Stimulated activated naive CD4-positive, alpha-beta T cell treated with Interleukin-2 at 50 U/mL for 16 hours (primary cell): ENCODE measurements around the gene NMNAT3.

ENCODE experiments used
- DNase-seq: peaks from one replicate; lab custom pipeline; 2025; lab: John Stamatoyannopoulos, UW

NMNAT3 gene

GRCh38 chr3:139677388-139678155, at the start of gene NMNAT3:
Gene NMNAT3, minus strand, starts transcription at chr3:139677972. Its CDS starts 50,248 bp downstream, at chr3:139627724.
- DNase-seq: peak; percentile 73

GRCh38 chr3:139721370-139721769, 43.6 kb upstream of the NMNAT3 start:
- DNase-seq: no peak

- no peak for DNase-seq
Measured at GRCh38 chr3:139718415-139718814, 40.6 kb upstream of the NMNAT3 start.

GRCh38 chr3:139716908-139717485, 39.2 kb upstream of the NMNAT3 start:
- DNase-seq: no peak

- DNase-seq: no peak
Measured at GRCh38 chr3:139715743-139716360, 38.1 kb upstream of the NMNAT3 start.

- DNase-seq: no peak
Measured at GRCh38 chr3:139715166-139715565, 37.4 kb upstream of the NMNAT3 start.

GRCh38 chr3:139710212-139710611, 32.4 kb upstream of the NMNAT3 start:
- DNase-seq: no peak

GRCh38 chr3:139705631-139706030, 27.9 kb upstream of the NMNAT3 start:
- DNase-seq: no peak

- no peak for DNase-seq
Measured at GRCh38 chr3:139696314-139696604, 18.5 kb upstream of the NMNAT3 start.

- DNase-seq: no peak
Measured at GRCh38 chr3:139695426-139696313, 17.9 kb upstream of the NMNAT3 start.

GRCh38 chr3:139695007-139695406, 17.2 kb upstream of the NMNAT3 start:
- DNase-seq: no peak

GRCh38 chr3:139694542-139694941, 16.8 kb upstream of the NMNAT3 start:
- DNase-seq: no peak

- DNase-seq: no peak
Measured at GRCh38 chr3:139691619-139692018, 13.8 kb upstream of the NMNAT3 start.

GRCh38 chr3:139689708-139690228, 12.0 kb upstream of the NMNAT3 start:
- DNase-seq: no peak

GRCh38 chr3:139689122-139689521, 11.3 kb upstream of the NMNAT3 start:
- no peak for DNase-seq

GRCh38 chr3:139687431-139687830, 9.7 kb upstream of the NMNAT3 start:
- no peak for DNase-seq

- DNase-seq: no peak
Measured at GRCh38 chr3:139686624-139687023, 8.9 kb upstream of the NMNAT3 start.

GRCh38 chr3:139686206-139686605, 8.4 kb upstream of the NMNAT3 start:
- no peak for DNase-seq

- DNase-seq: no peak
Measured at GRCh38 chr3:139679220-139679775, 1.5 kb upstream of the NMNAT3 start.

- no peak for DNase-seq
Measured at GRCh38 chr3:139676632-139677387, 962 bp downstream of the NMNAT3 start.

GRCh38 chr3:139676108-139676507, 1.7 kb downstream of the NMNAT3 start:
- DNase-seq: no peak
